Neural progenitor cell (in vitro differentiated cells): Measurements from ENCODE around the gene EPSTI1. TPM values are rescaled to one million over a fixed set of nuclear protein-coding genes. Genes with fewer than 3 reads are reported as not detected.

Experiments
- DNase-seq: peaks from one replicate; pipeline ENCODE4 v3.0.0-alpha.2; 2016; ENCODE audit warnings: low spot score
- H2AFZ ChIP-seq: fragments of 200-600 bp; sonication (generic); replicated peaks from 2 replicates; pipeline ENCODE4 v1.6.1; 2016; ENCODE audit warnings: antibody characterized with exemption
- H3F3A ChIP-seq: fragments of 200-600 bp; sonication (generic); 2 replicates; pipeline ENCODE4 v1.6.1; 2016; ENCODE audit warnings: antibody characterized with exemption, low read depth
- H3K27ac ChIP-seq: fragments of 200-600 bp; sonication (generic); 2 replicates; pipeline ENCODE4 v1.5.1; 2016; ENCODE audit warnings: mild to moderate bottlenecking
- H3K27me3 ChIP-seq: fragments of 200-600 bp; sonication (generic); 2 replicates; pipeline ENCODE4 v1.6.1; 2016; ENCODE audit warnings: mild to moderate bottlenecking, moderate library complexity
- H3K36me3 ChIP-seq: fragments of 200-600 bp; sonication (generic); 2 replicates; pipeline ENCODE4 v1.5.1; 2016
- H3K4me1 ChIP-seq: fragments of 200-600 bp; sonication (generic); 2 replicates; pipeline ENCODE4 v1.6.1; 2016; ENCODE audit warnings: mixed run types
- H3K4me2 ChIP-seq: fragments of 200-600 bp; sonication (generic); 2 replicates; pipeline ENCODE4 v1.6.1; 2016
- H3K4me3 ChIP-seq: fragments of 200-600 bp; sonication (generic); 2 replicates; pipeline ENCODE4 v1.5.1; 2016
- H3K79me2 ChIP-seq: fragments of 200-600 bp; sonication (generic); 2 replicates; pipeline ENCODE4 v1.6.1; 2016; ENCODE audit warnings: low read depth
- H3K9ac ChIP-seq: fragments of 200-600 bp; sonication (generic); 2 replicates; pipeline ENCODE4 v1.6.1; 2016
- H3K9me3 ChIP-seq: fragments of 200-600 bp; sonication (generic); 2 replicates; pipeline ENCODE4 v1.5.1; 2016; ENCODE audit warnings: low read depth
- H4K20me1 ChIP-seq: fragments of 200-600 bp; sonication (generic); 2 replicates; pipeline ENCODE4 v1.6.1; 2016; ENCODE audit warnings: low read depth
- H3K27ac Mint-ChIP-seq: 3 replicates; pipeline ENCODE4 v1.8.0; 2021; ENCODE audit warnings: mixed read lengths
- H3K27me3 Mint-ChIP-seq: 2 replicates; pipeline ENCODE4 v1.8.0; 2022; ENCODE audit warnings: low read depth, mild to moderate bottlenecking, inconsistent platforms, moderate library complexity, mixed read lengths; ENCODE audit not compliant: insufficient read depth
- H3K36me3 Mint-ChIP-seq: 3 replicates; pipeline ENCODE4 v1.8.0; 2021; ENCODE audit warnings: mixed read lengths
- H3K4me1 Mint-ChIP-seq: 3 replicates; pipeline ENCODE4 v1.8.0; 2021; ENCODE audit warnings: mixed read lengths
- H3K4me3 Mint-ChIP-seq: 3 replicates; pipeline ENCODE4 v1.8.0; 2021; ENCODE audit warnings: mild to moderate bottlenecking, moderate library complexity, mixed read lengths
- H3K9me3 Mint-ChIP-seq: 3 replicates; pipeline ENCODE4 v1.8.0; 2020; ENCODE audit warnings: mixed read lengths
- CTCF ChIP-seq: fragments of 200-600 bp; sonication (generic); IDR thresholded peaks from 2 replicates; pipeline ENCODE4 v1.5.1; 2017; ENCODE audit warnings: antibody characterized with exemption, mild to moderate bottlenecking
- EZH2 ChIP-seq: fragments of 200-600 bp; sonication (generic); IDR thresholded peaks from 2 replicates; pipeline ENCODE4 v1.6.1; 2017; ENCODE audit warnings: antibody characterized with exemption, mild to moderate bottlenecking, moderate library complexity
- EZH2phosphoT487 ChIP-seq: fragments of 200-600 bp; sonication (generic); IDR thresholded peaks from 2 replicates; pipeline ENCODE4 v1.6.1; 2017; ENCODE audit warnings: antibody characterized with exemption
- total RNA-seq: library from RNA; depleted of rRNA; stranded (reverse); fragments of >200 nt; gene quantifications from 2 replicates; pipeline ENCODE4 v1.2.3, GENCODE V29; 2015; ENCODE audit warnings: low replicate concordance

Gene EPSTI1
- total RNA-seq, 1 donor from 2014 or later = 0.32 TPM

GRCh38 chr13:42899266-42899665 lies 92.8 kb downstream of the EPSTI1 start:
- Histone ChIP-seq H2AFZ (no peak overlapping the region), H3K4me1 (no peaks in the 10 kb centered on the region), H3K4me2 (no peak overlapping the region), H3K36me3 (no peaks in the 10 kb centered on the region), H3K27ac (no peak overlapping the region), H3K79me2 (no peaks in the 10 kb centered on the region), H3K27me3 (no peaks in the 10 kb centered on the region), H3K9ac (no peak overlapping the region), H3K4me3 (no peak overlapping the region), H3K9me3 (no peaks in the 10 kb centered on the region), H4K20me1 (no peaks in the 10 kb centered on the region), H3F3A (no peaks in the 10 kb centered on the region)
- Mint-ChIP-seq H3K27ac (no peak overlapping the region), H3K36me3 (no peaks in the 10 kb centered on the region), H3K9me3 (no peaks in the 10 kb centered on the region), H3K4me3 (no peak overlapping the region), H3K27me3 (no peaks in the 10 kb centered on the region), H3K4me1 (no peaks in the 10 kb centered on the region)
- no peak for DNase-seq
- TF ChIP-seq EZH2 (no peak), EZH2phosphoT487 (no peak), CTCF (no peak)

GRCh38 chr13:42895776-42896175 lies 96.3 kb downstream of the EPSTI1 start:
- H3K27me3 Mint-ChIP-seq = no peaks in the 10 kb centered on the region
- no peak overlapping the region for H3K9ac ChIP-seq

GRCh38 chr13:42894765-42895243 lies 97.2 kb downstream of the EPSTI1 start:
- Mint-ChIP-seq H3K36me3 (no peaks in the 10 kb centered on the region), H3K4me3 (no peak overlapping the region), H3K4me1 (no peaks in the 10 kb centered on the region), H3K27ac (no peak overlapping the region), H3K9me3 (no peaks in the 10 kb centered on the region), H3K27me3 (no peaks in the 10 kb centered on the region)
- Histone ChIP-seq H3K4me1 (no peaks in the 10 kb centered on the region), H3K4me3 (no peak overlapping the region), H4K20me1 (no peaks in the 10 kb centered on the region), H3K9ac (no peak overlapping the region), H3K27ac (no peak overlapping the region), H3K9me3 (no peaks in the 10 kb centered on the region), H2AFZ (no peak overlapping the region), H3K36me3 (no peaks in the 10 kb centered on the region), H3F3A (no peaks in the 10 kb centered on the region), H3K79me2 (no peaks in the 10 kb centered on the region), H3K27me3 (no peaks in the 10 kb centered on the region), H3K4me2 (no peak overlapping the region)
- no peak for TF ChIP-seq CTCF
- TF ChIP-seq EZH2phosphoT487 = no peak
- no peak for DNase-seq

More at GRCh38 chr13:42895776-42896175, 96.3 kb downstream of the EPSTI1 start:
- H3K4me2 ChIP-seq = no peak overlapping the region
- H3K9me3 ChIP-seq = no peaks in the 10 kb centered on the region
- H4K20me1 ChIP-seq = no peaks in the 10 kb centered on the region
- no peak for TF ChIP-seq CTCF
- no peak for TF ChIP-seq EZH2
- no peak for TF ChIP-seq EZH2phosphoT487
- H3K4me1 ChIP-seq = no peaks in the 10 kb centered on the region
- no peaks in the 10 kb centered on the region for H3K36me3 Mint-ChIP-seq
- no peaks in the 10 kb centered on the region for H3K4me1 Mint-ChIP-seq
- no peaks in the 10 kb centered on the region for H3K9me3 Mint-ChIP-seq
- H3K4me3 Mint-ChIP-seq = no peak overlapping the region
- H3K27ac Mint-ChIP-seq = no peak overlapping the region
- H2AFZ ChIP-seq = no peak overlapping the region
- H3K27me3 ChIP-seq = no peaks in the 10 kb centered on the region
- no peaks in the 10 kb centered on the region for H3K36me3 ChIP-seq
- no peak for DNase-seq
- no peaks in the 10 kb centered on the region for H3F3A ChIP-seq
- H3K79me2 ChIP-seq = no peaks in the 10 kb centered on the region
- no peak overlapping the region for H3K4me3 ChIP-seq
- no peak overlapping the region for H3K27ac ChIP-seq
